GM12891 (cell line): ENCODE measurements around the gene RIIAD1.

ENCODE experiments used
- POLR2A ChIP-seq: IDR thresholded peaks from 2 replicates; pipeline ENCODE4 v1.6.1; 2011; ENCODE audit warnings: low read depth, low read length, control low read depth
- POLR2AphosphoS5 ChIP-seq: IDR thresholded peaks from 2 replicates; pipeline ENCODE4 v1.6.1; 2011; ENCODE audit warnings: low read depth, low read length, control low read depth
- SPI1 ChIP-seq: IDR thresholded peaks from 2 replicates; pipeline ENCODE4 v1.6.1; 2011; ENCODE audit warnings: low read depth, low read length, control low read depth

GRCh38 chr1:151775894-151776664, 54.8 kb downstream of the RIIAD1 start:
- TF ChIP-seq POLR2A = no peak
- no peak for TF ChIP-seq POLR2AphosphoS5
- TF ChIP-seq SPI1 = no peak
